AG04450 (cell line): ENCODE data around the gene USH1C. TPM values are rescaled to one million over a fixed set of nuclear protein-coding genes. Genes with fewer than 3 reads are reported as not detected.

Source experiments
- CTCF ChIA-PET: fragments of 300-600, 350-600 bp; formaldehyde crosslinking; extraction: SDS; loops from one replicate; lab custom pipeline; 2022; ENCODE audit warnings: antibody characterized with exemption, inconsistent platforms; lab: Charles Lee
- POLR2A ChIA-PET: fragments of 350-600 bp; formaldehyde crosslinking; extraction: SDS; loops from one replicate; lab custom pipeline; 2021; ENCODE audit warnings: antibody characterized with exemption, inconsistent platforms; lab: Yijun Ruan, JAX
- DNase-seq: peaks from one replicate; pipeline ENCODE4 v3.0.0-alpha.2; 2011; ENCODE audit warnings: low read depth, low spot score
- H3K27ac ChIP-seq: one replicate; pipeline ENCODE4 v1.5.1; 2012; ENCODE audit warnings: low read depth, low read length, control low read depth
- H3K27me3 ChIP-seq: one replicate; pipeline ENCODE4 v1.6.0; 2012; ENCODE audit warnings: low read length; ENCODE audit not compliant: control insufficient read depth, insufficient read depth
- H3K4me3 ChIP-seq: 2 replicates; pipeline ENCODE4 v1.5.1; 2011; ENCODE audit warnings: mild to moderate bottlenecking, low read depth, low read length, control low read depth
- H3K9me3 ChIP-seq: 2 replicates; pipeline ENCODE4 v1.5.1; 2012; ENCODE audit warnings: low read length; ENCODE audit not compliant: control insufficient read depth, insufficient read depth
- polyA plus RNA-seq: library from polyadenylated mRNA; depleted of rRNA; stranded (reverse); fragments of >200 nt; gene quantifications from 2 replicates; pipeline ENCODE4 v1.2.3, GENCODE V29; 2011
- TF ChIP-seq, protein P1 (sequence below): IDR thresholded peaks from 2 replicates; pipeline ENCODE4 v1.5.1; 2011; ENCODE audit warnings: low read depth, low read length, control low read depth, inconsistent platforms

The USH1C gene
- polyA plus RNA-seq, 1 experiment, result not detected

GRCh38 chr11:17553249-17553546, 9.0 kb upstream of the USH1C start:
- CTCF ChIA-PET, result no interaction called here

DNA sequence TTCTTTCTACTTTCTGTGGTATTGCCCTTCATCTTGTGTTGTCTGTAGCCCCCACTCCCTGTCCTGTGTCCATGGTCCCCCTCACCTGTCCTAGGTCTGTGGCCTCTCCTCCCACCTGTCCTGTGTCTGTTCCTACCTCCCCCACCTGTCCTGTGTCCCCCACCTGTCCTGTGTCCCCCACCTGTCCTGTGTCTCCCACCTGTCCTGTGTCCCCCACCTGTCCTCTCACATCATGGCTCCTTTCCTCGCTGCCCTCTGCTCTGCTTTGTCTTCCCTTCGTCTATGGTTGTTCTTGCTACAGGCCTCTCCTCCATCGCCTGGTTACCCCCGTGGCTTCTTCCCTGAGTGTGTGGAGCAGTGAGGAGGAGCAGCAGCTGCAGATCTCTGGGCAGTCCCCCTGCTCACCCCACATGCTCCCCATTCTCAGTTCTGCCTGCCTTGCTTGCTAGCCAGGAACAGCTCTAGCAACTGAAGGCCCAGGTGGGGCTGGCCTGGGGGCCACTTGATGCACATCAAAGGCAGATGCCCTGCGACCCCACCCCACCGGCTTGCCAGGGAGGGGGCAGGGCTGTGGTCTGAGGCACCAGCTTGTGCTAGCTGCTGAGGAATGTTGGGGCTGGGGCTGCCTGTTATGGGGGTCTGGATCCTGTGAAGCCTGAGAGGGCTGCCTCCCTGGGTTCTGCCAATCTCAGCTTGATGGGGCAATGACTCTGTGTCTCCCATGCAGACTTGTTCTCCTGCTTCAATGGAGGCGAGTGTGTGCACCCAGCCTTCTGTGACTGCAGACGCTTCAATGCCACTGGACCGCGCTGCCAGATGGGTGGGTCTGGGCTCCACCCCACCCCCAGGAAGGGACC, 8.4 kb upstream of the USH1C start:
- DNase-seq, result no peak
- CTCF ChIA-PET, result no interaction called here
- Histone ChIP-seq H3K27me3 (peaks cover under 1% of the 10 kb centered on the region), H3K4me3 (no peak overlapping the region), H3K9me3 (no peaks in the 10 kb centered on the region), H3K27ac (no peak overlapping the region)
- POLR2A ChIA-PET, result no interaction called here
- TF ChIP-seq, protein P1, sequence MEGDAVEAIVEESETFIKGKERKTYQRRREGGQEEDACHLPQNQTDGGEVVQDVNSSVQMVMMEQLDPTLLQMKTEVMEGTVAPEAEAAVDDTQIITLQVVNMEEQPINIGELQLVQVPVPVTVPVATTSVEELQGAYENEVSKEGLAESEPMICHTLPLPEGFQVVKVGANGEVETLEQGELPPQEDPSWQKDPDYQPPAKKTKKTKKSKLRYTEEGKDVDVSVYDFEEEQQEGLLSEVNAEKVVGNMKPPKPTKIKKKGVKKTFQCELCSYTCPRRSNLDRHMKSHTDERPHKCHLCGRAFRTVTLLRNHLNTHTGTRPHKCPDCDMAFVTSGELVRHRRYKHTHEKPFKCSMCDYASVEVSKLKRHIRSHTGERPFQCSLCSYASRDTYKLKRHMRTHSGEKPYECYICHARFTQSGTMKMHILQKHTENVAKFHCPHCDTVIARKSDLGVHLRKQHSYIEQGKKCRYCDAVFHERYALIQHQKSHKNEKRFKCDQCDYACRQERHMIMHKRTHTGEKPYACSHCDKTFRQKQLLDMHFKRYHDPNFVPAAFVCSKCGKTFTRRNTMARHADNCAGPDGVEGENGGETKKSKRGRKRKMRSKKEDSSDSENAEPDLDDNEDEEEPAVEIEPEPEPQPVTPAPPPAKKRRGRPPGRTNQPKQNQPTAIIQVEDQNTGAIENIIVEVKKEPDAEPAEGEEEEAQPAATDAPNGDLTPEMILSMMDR, result no peak

More at GRCh38 chr11:17553249-17553546, 9.0 kb upstream of the USH1C start:
- H3K4me3 ChIP-seq, result no peak overlapping the region
- no peaks in the 10 kb centered on the region for H3K27me3 ChIP-seq
- TF ChIP-seq, protein P1, result no peak
- DNase-seq, result no peak
- no peaks in the 10 kb centered on the region for H3K9me3 ChIP-seq
- POLR2A ChIA-PET, result no interaction called here
- H3K27ac ChIP-seq, result no peak overlapping the region

DNA sequence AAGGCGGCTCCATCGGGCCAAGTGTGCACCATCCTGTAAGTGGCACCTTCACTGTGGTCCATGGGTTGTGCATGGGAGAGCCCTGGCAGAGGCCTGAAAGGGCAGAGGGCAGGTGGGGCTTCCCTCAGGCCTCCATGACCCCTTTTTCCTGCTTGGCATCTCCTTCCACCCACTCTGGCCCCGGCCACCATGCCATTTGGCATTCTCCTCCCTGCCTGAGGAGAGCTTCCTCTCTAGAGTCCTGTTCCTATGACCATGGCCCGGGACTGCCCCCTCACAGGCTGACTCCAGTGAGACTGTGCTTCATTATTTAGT, 7.8 kb upstream of the USH1C start:
- H3K4me3 ChIP-seq, result no peak overlapping the region
- ChIA-PET CTCF (no interaction called here), POLR2A (no interaction called here)
- DNase-seq, result no peak
- H3K27me3 ChIP-seq, result peaks cover 7% of the 10 kb centered on the region
- TF ChIP-seq, protein P1, result no peak
- H3K9me3 ChIP-seq, result no peaks in the 10 kb centered on the region; the same call in 1 of the 2 replicates
- no peak overlapping the region for H3K27ac ChIP-seq

DNA sequence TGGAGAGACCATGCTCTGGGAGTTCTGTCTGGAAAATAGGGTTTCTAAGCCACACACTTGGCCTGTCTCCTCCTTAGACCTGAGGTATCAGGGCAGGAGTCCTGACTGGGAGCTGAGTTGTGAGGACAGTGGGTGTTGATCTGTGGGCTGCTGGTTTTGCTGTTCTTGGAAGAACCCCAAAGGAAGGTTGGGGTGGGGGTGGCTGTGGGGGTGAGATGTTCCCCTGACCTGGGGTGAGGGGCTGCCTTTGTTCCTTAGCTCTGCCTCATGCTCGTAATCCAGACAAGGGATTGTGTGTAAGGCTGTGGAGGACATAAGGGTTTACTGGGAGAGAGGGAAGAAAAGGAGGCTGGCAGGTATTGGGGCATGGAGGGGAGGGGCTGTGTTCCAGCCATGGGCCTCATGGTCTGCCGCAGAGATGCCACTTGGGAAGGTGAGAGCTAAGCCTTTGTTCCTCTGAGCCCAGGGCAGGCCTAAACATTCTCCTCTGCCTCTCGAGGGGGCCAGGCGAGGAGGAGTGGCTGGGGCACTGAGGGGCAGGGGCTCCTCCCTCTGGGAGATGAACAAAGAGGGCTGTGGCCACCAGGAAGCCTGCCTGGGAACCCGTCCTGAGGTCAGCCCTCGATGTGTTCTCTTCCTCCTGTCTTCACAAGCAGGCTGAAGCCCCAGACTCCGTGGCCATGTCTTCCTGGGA, 7.3 kb upstream of the USH1C start:
- no peak overlapping the region for H3K4me3 ChIP-seq
- no peaks in the 10 kb centered on the region; the same call in 1 of the 2 replicates for H3K9me3 ChIP-seq
- DNase-seq, result no peak
- no peak overlapping the region for H3K27ac ChIP-seq
- TF ChIP-seq, protein P1, result no peak
- ChIA-PET CTCF (no interaction called here), POLR2A (no interaction called here)
- peaks cover 7% of the 10 kb centered on the region for H3K27me3 ChIP-seq
